ENCODE data around the gene SNRPB.
A peak's percentile ranks its signal among the peaks of the same experiment; 100 is the strongest.

SNRPB gene

DNA sequence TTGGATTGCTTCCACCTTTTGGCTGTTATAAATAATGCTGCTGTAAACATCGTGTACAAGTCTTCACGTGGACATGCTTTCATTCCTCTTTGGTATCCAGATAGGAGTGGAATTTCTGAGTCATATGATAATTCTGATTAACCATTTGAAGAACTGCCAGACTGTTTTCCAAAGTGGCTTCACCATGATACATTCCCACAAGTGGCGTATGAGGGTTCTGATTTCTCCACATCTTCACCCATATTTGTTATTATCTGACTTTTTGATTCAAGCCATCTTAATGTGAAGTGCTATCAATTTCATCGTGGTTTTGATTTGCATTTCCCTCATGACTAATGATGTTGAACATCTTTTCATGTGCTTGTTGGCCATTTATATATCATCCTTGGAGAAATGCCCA is 2.9 kb upstream of the SNRPB start:
- no peak for DNase-seq (ENCODE audit: low read depth)

DNA sequence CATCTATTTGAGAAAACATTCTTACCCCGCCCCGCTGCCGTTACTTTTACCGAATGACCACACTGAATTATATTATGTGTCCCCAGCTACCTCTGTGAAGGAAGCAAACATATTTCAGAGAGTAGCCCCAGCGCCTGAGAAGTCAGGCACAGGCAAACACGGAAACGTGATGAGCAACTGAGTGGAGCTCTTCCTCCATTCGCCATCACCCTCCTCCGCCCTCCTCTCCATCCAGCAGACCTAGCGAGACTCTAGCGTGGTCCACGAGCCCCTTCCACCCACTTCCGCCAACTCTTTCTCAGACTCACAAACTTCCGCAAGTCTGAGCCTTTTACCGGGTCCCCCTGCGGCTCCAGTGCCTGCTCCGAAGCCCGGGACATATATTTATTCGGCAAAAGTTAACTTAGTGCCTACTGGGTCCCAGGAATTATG is 582 bp downstream of the SNRPB start:
- DNase-seq (ENCODE audit: low read depth), result no peak

DNA sequence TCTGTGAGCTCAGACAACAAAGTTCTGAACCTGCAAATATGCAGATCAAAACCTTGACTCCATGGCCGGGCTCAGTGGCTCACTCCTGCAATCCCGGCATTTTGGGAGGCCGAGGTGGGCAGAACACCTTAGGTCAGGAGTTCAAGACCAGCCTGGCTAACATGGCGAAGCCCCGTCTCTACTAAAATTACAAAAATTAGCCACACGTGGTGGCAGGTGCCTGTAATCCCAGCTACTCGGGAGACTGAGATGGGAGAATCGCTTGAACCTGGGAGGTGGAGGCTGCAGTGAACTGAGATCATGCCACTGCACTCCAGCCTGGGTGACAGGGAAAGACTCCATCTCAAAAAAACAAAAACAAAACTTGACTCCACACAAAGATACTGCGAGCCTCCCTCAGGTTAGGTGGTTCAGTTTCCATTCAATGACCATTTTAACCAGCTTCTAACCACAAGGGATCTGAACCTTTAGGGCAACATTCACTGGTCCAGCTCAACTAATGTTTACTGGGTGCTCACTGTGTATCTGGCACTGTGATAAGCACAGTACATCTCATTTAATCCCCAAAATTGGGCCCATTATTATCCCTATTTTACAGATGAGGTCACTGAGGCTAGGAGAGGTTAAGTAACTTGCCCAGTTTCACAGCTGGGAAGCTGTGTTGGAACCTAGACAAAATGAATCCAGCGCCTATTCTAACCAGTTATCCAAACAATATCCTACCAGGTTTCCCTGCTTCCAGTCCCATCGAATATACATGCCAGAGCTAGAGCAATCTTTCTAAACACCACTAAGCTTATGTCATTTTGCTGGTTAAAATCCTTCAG is 1.8 kb downstream of the SNRPB start:
- DNase-seq (ENCODE audit: low read depth), result no peak

DNA sequence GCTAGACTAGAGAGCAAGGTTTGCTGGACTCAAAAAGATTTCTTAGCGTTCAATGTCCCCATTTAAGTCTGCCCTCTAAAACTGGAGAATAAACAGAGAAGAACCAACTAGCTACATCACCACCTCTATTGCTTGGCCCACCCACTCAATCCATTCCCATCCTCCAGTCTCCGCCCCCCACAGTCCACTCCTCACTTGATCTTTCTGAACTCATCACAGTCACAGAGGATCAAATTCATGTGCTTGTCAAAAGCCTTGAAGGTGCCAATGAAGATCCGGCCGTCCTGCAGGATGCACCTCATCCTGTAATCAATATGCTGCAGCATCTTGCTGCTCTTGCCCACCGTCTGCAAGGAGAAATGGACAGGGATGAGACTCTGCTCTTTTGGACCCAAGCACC is 3.2 kb downstream of the SNRPB start:
- no peak for DNase-seq (ENCODE audit: low read depth)

DNA sequence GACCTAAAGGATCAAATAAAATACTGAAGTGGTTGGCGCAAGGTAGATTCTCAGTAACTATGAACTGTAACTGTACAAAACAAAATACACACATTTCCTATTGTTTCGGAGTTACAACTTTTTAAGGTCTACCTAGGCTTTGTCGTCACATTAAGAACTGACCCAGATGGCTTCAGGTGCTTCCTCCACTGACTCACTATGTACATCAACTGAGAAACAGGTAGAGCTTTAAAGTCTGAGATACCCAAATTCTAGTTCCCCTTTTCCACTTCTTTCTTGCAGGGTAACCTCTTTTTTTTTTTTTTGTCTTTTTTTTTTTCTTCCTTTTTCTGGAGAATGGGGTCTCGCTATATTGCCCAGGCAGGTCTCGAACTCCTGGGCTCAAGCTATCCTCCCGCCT is 5.5 kb downstream of the SNRPB start:
- no peak for DNase-seq (ENCODE audit: low read depth)

DNA sequence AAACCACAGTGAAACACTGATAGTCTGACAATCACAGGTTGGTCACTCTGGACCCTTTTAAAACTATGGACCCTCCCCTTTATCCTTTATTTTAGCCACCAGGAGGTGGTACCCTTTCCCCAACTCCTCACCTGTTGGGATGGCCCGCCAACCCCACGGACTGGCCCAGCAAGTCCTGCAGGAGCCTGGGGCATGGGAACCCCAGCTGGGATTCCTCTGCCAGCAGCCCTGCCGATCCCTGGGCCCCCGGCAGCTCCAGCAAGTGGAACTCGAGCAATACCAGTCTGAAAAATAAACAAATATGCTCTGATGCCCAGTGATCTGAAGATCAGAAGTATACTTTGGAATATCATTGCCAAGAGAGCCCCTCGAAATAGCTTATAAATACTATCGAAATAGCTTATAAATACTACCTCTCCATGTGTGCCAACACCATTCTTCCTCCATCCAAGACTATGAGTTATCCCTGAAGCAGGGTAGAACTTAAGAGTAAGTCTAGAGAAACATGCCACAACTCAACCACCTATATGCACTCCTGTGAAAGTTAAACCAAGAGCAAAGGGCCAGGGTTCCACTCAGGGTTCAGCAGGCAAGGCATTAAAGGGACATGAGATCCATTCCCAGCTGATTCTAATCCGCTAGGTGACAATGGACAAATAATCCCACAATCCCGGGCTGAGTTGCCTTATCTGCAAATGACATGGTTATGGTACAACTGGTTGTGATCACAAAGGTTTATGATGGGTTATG is 6.8 kb downstream of the SNRPB start:
- no peak for DNase-seq (ENCODE audit: low read depth)

DNA sequence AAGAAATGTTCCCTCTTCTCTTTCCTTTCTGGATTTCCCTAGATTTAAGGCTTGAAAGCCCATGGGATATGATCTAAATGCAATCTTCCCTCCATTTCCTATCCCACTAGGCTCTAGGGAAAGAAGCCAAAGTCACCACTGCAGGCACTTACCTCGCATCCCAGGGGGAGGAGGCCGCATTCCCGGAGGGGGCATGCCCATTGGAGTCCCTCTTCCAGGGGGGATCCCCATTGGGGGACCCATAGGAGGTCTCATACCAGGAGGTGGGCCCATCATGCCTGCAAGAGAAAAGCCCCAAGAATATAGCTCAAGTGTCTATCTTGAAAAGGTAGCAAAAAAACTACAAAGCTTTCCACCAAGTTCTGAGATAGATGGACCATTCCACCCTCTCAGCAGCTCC is 8.1 kb downstream of the SNRPB start:
- no peak for DNase-seq (ENCODE audit: low read depth)

DNA sequence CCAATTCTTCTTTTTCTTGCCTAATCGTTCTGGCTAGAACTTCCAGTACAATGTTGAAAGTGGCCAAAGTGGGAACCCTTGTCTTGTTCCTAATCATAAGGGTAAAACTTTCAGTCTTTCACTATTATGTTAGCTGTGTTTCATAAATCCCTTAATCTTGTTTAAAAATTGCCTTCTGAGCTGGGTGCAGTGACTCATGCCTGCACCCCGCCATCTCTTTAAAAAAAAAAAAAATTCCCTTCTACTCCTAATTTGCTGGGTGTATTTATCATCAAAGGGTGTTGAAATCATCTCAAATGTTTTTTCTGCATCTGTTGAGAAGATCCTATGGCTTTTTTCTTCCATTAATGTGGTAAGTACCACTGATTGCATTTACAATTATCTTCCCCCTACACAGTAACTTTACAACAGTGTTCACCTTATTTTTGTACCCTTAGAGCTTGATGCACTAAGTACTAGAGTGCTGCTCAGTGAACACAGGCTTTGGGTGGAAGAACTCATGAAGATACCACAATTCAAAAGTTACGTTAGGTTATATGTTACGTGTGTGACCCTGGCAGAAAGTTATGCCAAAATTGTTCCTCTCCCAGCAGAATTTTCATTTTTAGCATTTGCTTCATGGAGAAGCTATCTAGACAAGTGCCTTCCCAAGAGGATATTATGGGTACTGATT is 9.7 kb downstream of the SNRPB start:
- peak; percentile 36 for DNase-seq (ENCODE audit: low read depth)

DNA sequence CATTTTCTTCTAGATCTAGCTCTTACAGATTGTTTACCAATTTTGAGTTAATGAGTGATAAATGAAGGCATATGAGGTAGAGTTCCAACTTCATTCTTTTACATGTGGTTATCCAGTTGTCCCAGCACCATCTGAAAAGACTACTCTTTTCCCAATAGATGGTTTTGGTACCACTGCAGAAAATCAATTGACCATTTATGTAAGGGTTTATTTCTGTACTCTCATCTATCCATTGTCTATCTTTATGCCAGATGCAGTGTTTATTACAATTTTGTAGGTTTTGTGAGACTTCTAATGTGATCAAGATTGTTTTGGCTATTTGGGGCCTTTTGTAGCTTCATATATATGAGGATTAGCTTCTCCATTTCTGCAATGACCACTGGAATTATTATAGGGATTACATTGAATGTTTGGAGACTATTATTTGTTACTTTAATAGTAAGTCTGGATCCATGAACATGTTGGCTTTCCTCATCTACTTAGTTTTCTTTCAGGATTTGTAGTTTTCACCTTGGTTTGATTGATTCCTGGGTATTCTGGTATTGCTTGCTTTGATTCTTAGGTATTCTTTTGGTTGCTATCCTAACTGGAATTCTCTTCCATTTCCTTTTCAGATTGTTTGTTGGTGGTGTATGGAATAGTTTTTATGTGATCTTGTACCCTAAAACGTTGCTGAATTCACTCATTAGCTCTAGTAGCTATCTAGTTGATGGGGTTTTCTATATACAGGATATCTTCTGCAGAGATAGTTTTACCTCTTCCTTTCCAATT is 10.4 kb downstream of the SNRPB start:
- no peak for DNase-seq (ENCODE audit: low read depth)

DNA sequence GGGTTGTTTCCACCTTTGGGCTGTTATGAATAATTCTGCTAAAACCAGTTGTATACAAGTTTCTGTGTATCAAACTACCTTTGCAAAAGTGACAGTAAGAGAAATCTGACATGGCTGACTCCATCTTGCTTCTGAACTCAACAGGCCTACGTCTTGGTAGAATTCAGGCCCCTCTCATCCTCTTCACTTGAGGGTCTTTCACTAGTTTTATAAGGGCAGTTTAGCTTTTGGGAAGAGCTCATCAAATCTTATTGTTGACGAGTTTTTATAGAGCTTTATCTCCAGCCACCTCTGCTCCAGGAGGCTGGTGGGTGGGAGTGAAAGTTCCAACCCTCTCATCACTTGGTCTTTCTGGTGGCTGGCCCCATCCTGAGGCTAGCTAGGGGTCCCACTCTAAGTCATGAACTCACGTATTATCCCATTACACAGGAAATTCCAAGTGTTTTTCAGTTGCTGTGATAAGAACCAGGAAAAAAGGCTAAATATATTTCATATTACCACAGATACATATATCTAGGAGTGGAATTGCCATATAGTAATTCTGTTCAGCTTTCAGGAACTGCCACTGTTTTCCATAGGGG is 11.6 kb downstream of the SNRPB start:
- no peak for DNase-seq (ENCODE audit: low read depth)

DNA sequence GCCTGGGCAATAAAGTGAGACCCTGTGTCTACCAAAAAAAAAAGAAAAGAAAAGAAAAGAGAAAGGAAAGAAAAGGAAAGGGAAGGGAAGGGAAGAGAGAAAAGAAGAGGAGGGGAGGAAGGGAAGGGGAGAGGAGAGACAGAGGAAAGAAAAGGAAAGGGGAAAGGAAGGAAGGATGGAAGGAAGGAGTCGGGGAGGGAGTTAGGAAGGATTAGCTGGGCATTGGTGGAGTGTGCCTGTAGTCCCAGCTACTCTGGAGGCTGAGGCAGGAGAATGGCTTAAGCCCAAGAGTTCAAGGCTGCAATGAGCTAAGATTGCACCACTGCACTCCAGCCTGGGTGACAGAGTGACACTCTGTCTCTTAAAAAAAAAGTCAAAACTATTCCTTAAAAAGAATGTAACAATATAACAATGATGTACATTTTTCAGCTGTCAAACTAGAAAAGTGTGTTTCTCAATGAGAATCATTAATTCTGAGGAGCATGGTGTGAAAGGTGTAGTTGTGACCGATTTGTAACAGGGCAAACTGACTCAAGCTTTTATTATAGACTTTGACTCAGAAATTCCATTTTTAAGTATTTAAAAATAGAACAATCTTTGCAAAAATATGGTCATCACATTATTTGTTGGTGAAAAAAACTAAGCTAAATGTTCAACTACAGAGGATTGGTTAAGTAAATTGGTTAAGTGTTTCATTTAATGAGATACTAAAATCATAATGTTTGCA is 14.7 kb downstream of the SNRPB start:
- no peak for DNase-seq (ENCODE audit: low read depth)

DNA sequence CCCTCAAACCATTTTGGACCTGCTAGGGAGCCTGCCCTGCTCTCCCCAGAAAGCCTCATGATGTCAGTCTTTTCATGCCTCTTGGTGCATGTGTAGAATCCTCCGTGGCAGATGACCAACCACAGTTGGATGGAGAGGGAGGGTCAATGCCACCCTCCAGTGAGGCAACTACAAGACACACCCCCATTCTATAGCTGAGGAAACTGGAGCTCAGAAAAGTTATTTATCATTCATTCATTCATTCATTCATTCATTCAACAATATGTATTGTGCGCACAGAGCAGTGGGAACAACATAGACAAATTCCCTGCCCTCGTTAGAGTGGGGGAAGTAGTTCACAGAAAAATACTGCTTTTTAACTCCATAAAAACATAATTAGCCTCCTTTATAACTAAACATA is 16.8 kb downstream of the SNRPB start:
- no peak for DNase-seq (ENCODE audit: low read depth)

DNA sequence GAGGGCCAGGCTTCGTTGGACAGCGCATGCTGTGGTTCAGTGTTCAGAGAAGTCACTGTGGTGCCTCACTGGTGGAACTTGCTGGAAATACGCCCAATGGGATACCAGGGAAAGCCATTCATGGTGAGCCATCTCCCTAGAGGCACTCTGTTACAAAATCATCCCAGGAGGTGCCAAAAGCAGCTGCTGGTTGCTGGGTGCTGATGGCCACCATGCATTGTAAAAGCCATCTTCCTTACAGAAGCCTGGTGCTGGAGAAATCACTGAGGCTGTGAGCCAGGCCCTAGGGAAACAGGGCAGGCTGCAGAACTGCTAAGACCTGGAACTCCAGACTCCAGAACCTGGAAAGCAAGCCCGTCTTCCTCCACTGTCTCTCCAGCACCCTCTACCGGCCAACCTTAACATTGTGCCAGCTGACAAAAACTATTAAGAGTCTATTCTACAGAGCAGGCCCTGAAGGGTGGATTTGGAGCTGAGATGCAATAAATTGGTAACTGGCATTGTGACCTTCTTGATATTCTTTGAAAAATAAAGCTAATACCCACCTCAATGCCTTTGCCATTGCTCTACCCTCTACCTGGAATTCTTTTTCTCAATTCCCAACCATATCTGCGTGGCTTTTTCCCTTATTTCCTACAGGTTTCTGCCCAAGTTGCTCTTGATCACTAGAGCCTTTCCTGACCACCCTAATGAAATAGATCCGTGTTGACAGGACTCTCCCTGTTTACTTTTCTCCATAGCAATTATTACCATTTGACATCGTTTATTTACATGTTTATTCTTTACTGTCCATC is 18.5 kb downstream of the SNRPB start:
- DNase-seq (ENCODE audit: low read depth), result peak; percentile 74

DNA sequence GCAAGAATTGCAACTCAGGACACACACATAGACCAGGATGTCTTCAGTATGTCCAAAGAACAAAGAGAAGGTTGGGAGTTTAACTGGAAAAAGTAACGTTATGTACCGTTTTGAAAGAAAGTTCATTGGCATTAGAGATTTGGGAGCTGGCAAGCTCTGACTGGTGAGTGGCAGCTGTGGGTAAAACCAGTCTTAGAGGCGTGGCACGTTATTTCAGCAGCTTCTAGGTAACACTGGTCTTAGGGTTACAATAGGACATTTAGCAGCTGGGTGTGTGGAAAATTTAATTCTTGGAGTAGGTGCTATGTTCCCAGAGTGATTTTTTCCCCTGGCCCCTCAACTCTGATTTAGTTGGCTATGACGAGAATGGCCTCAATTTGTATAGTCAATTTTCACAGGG is 19.2 kb downstream of the SNRPB start:
- no peak for DNase-seq (ENCODE audit: low read depth)

DNA sequence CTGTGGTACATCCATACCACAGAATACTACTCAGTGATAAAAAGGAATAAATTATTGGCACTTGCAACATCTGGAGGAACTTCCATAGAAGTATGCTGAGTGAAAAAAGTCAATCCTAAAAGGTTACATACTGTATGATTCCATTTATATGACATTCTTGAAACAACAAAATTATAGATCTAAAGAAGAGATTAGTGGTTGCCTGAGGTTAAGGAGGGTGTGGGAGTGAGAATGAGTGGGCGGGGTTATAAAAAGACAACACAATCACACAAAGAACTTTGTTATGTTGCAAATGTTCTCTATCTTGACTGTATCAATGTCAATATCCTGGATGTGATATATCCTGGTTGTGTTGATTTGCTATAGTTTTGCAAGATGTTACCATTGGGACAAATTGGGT is 21.2 kb downstream of the SNRPB start:
- DNase-seq (ENCODE audit: low read depth), result no peak

DNA sequence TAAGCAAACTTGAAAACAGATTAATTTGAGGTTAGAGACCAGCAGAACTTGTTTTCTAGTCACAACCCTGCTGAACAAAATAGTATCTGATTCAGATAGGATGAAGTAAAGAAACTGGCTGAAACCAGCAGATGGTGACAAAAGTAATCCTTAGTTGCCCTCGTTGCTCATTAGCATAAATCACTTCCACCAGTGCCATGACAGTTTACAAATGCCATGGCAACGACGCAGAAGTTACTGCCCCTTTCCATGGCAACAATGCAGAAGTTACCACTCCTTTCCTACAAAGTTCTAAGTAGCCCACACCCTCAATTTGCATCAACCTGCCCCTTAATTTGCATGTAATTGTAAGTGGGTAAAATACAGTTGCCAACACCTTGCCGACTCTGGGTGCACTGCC is 23.7 kb downstream of the SNRPB start:
- DNase-seq (ENCODE audit: low read depth), result no peak

DNA sequence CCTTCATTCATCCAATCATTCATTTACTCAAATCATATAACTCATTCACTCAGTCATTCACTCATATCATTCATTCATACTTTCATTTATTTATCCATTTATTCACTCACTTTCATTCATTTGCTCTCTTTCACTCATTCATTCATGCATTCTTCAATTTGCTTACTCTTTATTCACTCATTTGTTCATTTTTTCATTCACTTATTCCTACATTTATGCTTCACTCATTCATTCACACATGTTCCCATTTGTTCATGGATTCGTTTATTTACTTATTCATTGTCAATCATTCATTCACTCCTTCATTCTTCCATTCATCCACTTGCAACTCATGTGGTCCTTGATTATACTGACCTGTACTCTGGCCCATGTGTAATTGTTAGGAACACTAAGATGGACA is 39.4 kb downstream of the SNRPB start:
- no peak for DNase-seq (ENCODE audit: low read depth)

DNA sequence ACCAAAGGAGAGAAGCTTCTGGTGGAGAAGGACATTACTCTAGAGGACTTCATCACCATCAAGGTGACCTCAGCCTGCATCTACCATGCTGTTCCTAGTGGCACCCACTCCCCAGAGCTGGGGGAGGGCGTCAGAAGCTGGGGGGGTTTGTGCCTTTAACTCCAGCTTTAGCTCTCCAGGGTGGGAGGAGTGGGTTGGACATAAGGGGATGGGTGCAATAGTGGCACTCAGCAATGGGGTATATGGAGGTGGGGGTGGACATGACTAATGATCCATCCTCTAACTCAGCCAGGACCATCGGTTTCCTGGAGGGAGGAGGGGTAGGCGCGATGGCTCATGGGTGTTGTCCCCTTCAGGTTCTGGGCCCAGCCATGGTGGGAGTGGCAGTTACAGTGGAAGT is 40.1 kb downstream of the SNRPB start:
- no peak for DNase-seq (ENCODE audit: low read depth)

DNA sequence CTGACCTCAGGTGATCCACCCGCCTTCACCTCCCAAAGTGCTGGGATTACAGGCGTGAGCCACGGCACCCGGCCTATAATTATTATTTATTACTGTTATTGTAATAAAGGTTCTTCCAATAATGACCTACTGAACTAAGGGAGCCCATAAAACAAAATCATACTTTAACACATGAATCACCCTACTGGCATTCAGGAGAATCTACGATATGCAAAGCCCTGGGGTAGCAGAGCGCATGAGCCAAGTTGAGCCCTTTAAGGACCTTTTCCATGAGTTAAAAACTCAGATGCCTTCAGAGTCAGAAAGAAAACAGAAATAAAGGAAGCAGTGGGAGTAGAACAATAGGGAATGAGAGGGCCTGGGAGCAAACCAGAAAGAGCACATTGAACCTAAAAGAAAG is 41.5 kb downstream of the SNRPB start:
- no peak for DNase-seq (ENCODE audit: low read depth)

DNA sequence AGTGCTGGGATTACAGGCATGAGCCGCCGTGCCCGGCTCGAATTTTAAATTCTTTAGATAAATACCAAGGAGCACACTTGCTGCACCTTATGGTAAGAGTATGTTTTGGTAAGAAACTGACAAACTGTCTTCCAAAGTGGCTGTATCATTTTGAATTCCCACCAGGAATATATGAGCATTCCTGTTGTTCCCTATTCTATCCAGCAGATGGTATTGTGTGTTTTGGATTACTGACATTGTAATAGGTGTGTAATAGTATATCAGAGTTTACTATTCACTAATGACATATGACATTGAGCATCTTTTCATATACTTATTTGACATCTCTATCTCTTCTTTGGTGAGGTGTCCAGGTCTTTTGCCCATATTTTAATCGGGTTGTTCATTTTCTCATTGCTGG is 49.3 kb downstream of the SNRPB start:
- no peak for DNase-seq (ENCODE audit: low read depth)

All from fibroblast of the conjunctiva (primary cell).